Nephron (organoid): ENCODE results near the gene COX14.

Experiments
- H3K27ac Mint-ChIP-seq, 3 experiments: 2 replicates each; pipeline ENCODE4 v1.8.0; 2020; ENCODE audit warnings: mixed read lengths in 3 of 3, mild to moderate bottlenecking in 2 of 3, moderate library complexity in 1 of 3
- H3K27me3 Mint-ChIP-seq: 2 replicates; pipeline ENCODE4 v1.8.0; 2021; ENCODE audit warnings: low read depth, mild to moderate bottlenecking, moderate library complexity, mixed read lengths
- H3K36me3 Mint-ChIP-seq: 2 replicates; pipeline ENCODE4 v1.8.0; 2020; ENCODE audit warnings: low read depth, mixed read lengths
- H3K4me1 Mint-ChIP-seq: 2 replicates; pipeline ENCODE4 v1.8.0; 2020; ENCODE audit warnings: mixed read lengths
- H3K4me3 Mint-ChIP-seq, 3 experiments: 2 replicates each; pipeline ENCODE4 v1.8.0; 2020; ENCODE audit warnings: mild to moderate bottlenecking in 3 of 3, mixed read lengths in 3 of 3, moderate library complexity in 2 of 3
- H3K9me3 Mint-ChIP-seq: 2 replicates; pipeline ENCODE4 v1.8.0; 2020; ENCODE audit warnings: mixed read lengths
- TF ChIP-seq, protein P1 (sequence below), 3 experiments: fragments of 200-600 bp; sonication (generic); IDR thresholded peaks; one replicate each; pipeline ENCODE4 v1.5.0; 2021; ENCODE audit warnings: antibody characterized with exemption in 3 of 3; ENCODE audit not compliant: unreplicated experiment in 3 of 3

Gene COX14

GRCh38 chr12:50121641-50122040 is 9.6 kb downstream of the COX14 start:
- H3K27me3 Mint-ChIP-seq, result no peaks in the 10 kb centered on the region
- TF ChIP-seq, protein P1, sequence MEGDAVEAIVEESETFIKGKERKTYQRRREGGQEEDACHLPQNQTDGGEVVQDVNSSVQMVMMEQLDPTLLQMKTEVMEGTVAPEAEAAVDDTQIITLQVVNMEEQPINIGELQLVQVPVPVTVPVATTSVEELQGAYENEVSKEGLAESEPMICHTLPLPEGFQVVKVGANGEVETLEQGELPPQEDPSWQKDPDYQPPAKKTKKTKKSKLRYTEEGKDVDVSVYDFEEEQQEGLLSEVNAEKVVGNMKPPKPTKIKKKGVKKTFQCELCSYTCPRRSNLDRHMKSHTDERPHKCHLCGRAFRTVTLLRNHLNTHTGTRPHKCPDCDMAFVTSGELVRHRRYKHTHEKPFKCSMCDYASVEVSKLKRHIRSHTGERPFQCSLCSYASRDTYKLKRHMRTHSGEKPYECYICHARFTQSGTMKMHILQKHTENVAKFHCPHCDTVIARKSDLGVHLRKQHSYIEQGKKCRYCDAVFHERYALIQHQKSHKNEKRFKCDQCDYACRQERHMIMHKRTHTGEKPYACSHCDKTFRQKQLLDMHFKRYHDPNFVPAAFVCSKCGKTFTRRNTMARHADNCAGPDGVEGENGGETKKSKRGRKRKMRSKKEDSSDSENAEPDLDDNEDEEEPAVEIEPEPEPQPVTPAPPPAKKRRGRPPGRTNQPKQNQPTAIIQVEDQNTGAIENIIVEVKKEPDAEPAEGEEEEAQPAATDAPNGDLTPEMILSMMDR (IDR thresholded peaks at IDR 0.05; ENCODE audit: unreplicated experiment in 3 of 3), result no peak
- H3K27ac Mint-ChIP-seq, result no peak overlapping the region

GRCh38 chr12:50123203-50123602 is 11.2 kb downstream of the COX14 start:
- Mint-ChIP-seq H3K4me1 (no peaks in the 10 kb centered on the region), H3K36me3 (peaks cover 36% of the 10 kb centered on the region), H3K27me3 (no peaks in the 10 kb centered on the region), H3K27ac (no peak overlapping the region), H3K9me3 (no peaks in the 10 kb centered on the region), H3K4me3 (no peak overlapping the region)
- TF ChIP-seq, protein P1 (IDR thresholded peaks at IDR 0.05; ENCODE audit: unreplicated experiment in 3 of 3), result no peak

More at GRCh38 chr12:50121641-50122040, 9.6 kb downstream of the COX14 start:
- Mint-ChIP-seq H3K4me1 (peaks cover 1% of the 10 kb centered on the region), H3K4me3 (no peak overlapping the region), H3K9me3 (no peaks in the 10 kb centered on the region), H3K36me3 (peaks cover 27% of the 10 kb centered on the region)

GRCh38 chr12:50127546-50127945 is 15.5 kb downstream of the COX14 start:
- Mint-ChIP-seq H3K36me3 (peaks cover 51% of the 10 kb centered on the region), H3K4me3 (no peak overlapping the region), H3K4me1 (no peaks in the 10 kb centered on the region), H3K9me3 (no peaks in the 10 kb centered on the region), H3K27me3 (no peaks in the 10 kb centered on the region), H3K27ac (no peak overlapping the region)
- TF ChIP-seq, protein P1 (IDR thresholded peaks at IDR 0.05; ENCODE audit: unreplicated experiment in 3 of 3), result no peak

DNA sequence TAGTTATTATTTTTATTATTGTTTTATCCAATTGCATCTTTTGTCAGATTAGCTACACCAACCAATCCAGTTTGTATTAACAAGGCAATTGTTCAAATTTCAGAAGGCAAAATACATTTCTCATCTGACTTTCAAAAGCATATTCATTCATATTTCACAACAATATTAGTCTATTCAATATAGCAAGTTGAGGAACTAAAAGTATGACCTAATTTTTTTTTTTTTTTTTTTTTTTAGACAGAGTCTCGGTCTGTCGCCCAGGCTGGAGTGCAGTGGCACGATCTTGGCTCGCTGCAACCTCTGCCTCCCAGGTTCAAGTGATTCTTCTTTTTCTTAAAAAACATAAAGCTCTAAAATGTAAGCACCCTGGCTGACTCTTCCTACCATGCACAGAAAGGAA is 17.3 kb downstream of the COX14 start:
- Mint-ChIP-seq H3K27ac (no peak overlapping the region), H3K9me3 (no peaks in the 10 kb centered on the region), H3K4me3 (no peak overlapping the region), H3K36me3 (peaks cover 52% of the 10 kb centered on the region), H3K4me1 (no peaks in the 10 kb centered on the region), H3K27me3 (no peaks in the 10 kb centered on the region)
- TF ChIP-seq, protein P1 (IDR thresholded peaks at IDR 0.05; ENCODE audit: unreplicated experiment in 3 of 3), result no peak

GRCh38 chr12:50132505-50133135 is 20.6 kb downstream of the COX14 start:
- H3K27ac Mint-ChIP-seq, result peak overlapping the region in 1 of 3 experiments; percentile 8
- TF ChIP-seq, protein P1 (IDR thresholded peaks at IDR 0.05; ENCODE audit: unreplicated experiment in 3 of 3), result peak; percentile 57 to 64 (median 60)
- no peaks in the 10 kb centered on the region for H3K27me3 Mint-ChIP-seq
- H3K4me3 Mint-ChIP-seq, result no peak overlapping the region
- H3K36me3 Mint-ChIP-seq, result peaks cover 59% of the 10 kb centered on the region
- no peaks in the 10 kb centered on the region for H3K4me1 Mint-ChIP-seq
- H3K9me3 Mint-ChIP-seq, result no peaks in the 10 kb centered on the region

DNA sequence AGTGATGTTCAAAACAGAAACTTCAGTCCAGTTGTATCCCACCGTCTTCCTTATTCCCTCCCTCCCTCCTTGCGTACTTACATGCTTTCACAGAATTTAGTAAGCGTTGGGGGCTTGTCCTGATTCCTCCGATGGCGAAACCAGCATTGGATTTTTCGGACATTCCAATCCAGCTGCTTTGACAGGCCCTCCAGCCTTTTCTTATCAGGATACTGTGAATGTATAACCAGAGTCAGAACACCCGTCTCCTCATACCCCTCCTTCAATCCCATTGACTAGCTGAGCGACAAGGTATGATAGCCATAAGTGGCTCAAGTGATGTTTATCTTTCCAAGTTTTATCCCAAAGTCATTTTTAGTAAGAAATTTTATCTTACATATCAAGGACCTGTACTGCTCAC is 31.0 kb downstream of the COX14 start:
- Mint-ChIP-seq H3K36me3 (peaks cover 41% of the 10 kb centered on the region), H3K9me3 (no peaks in the 10 kb centered on the region), H3K4me3 (no peak overlapping the region), H3K27ac (peak overlapping the region in 1 of 3 experiments; percentile 34), H3K4me1 (no peaks in the 10 kb centered on the region), H3K27me3 (no peaks in the 10 kb centered on the region)
- TF ChIP-seq, protein P1 (IDR thresholded peaks at IDR 0.05; ENCODE audit: unreplicated experiment in 3 of 3), result no peak
